Body of pancreas (tissue), 4 donors: Measurements from ENCODE around the gene CCDC127. TPM values are rescaled to one million over a fixed set of nuclear protein-coding genes. Genes with fewer than 3 reads are reported as not detected.

ENCODE experiments used
- ATAC-seq: fragments of 150-250 bp; one replicate; pipeline ENCODE4 v1.9.1; 2016
- DNase-seq, 4 donors: peaks; one replicate each; pipeline ENCODE4 v3.0.0-alpha.2; 2019
- H3K27ac ChIP-seq, 4 donors: fragments of 200-600 bp; sonication (generic); 1 replicate in 3 of 4; 2 replicates in 1 of 4; pipeline versions ENCODE4 v1.5.1 to v1.6.1; 2016 to 2019; ENCODE audit warnings: mild to moderate bottlenecking in 1 of 4, mixed read lengths in 1 of 4, moderate library complexity in 1 of 4
- H3K27me3 ChIP-seq, 2 donors: fragments of 200-600 bp; sonication (generic); one replicate each; pipeline ENCODE4 v1.6.0; 2016; ENCODE audit warnings: mild to moderate bottlenecking in 1 of 2
- H3K36me3 ChIP-seq, 2 donors: fragments of 200-600 bp; sonication (generic); replicated peaks in 1 of 2; 2 replicates each; pipeline ENCODE4 v1.5.1; 2016; ENCODE audit warnings: low read depth in 2 of 2; ENCODE audit not compliant: insufficient read depth in 1 of 2
- H3K4me1 ChIP-seq: fragments of 200-600 bp; sonication (generic); one replicate; pipeline ENCODE4 v1.6.0; 2016
- H3K4me3 ChIP-seq, 2 donors: fragments of 200-600 bp; sonication (generic); 1 replicate in 1 of 2; 2 replicates in 1 of 2; pipeline ENCODE4 v1.5.1; 2016 to 2019
- H3K9me3 ChIP-seq, 3 donors: fragments of 200-600 bp; sonication (generic); 1 replicate in 2 of 3; 2 replicates in 1 of 3; pipeline ENCODE4 v1.5.1; 2016
- POLR2A ChIP-seq, 3 donors: fragments of 450-650 bp; IDR thresholded peaks; one replicate each; pipeline ENCODE4 v1.6.1; 2016; ENCODE audit warnings: antibody characterized with exemption in 3 of 3, mild to moderate bottlenecking in 2 of 3
- WGBS, 2 donors: methylation state at CpG; one replicate each; pipeline ENCODE4 v1.1.5; 2017; 5-methylcytosine and 5-hydroxymethylcytosine counted together
- intact Hi-C: fragments of 100-400 bp; cut with DNase I; formaldehyde crosslinking; loops from one replicate; pipeline ENCODE4 v1.15.1; 2023
- total RNA-seq, 2 donors: library from RNA; depleted of rRNA; stranded (reverse); fragments of >200 nt; gene quantifications; one replicate each; pipeline ENCODE4 v1.1.0, GENCODE V29; 2016
- TF ChIP-seq, protein P1 (sequence below), 7 experiments: fragments of 450-650 bp in 4 of 7; fragments of 200-600 bp in 3 of 7; sonication (generic) in 3 of 7; IDR thresholded peaks; one replicate each; pipeline ENCODE4 v1.5.1; 2016 to 2019; ENCODE audit warnings: antibody characterized with exemption in 7 of 7

CCDC127 gene
- total RNA-seq, 2 donors from 2014 or later = 3.9 to 4.0 TPM

DNA sequence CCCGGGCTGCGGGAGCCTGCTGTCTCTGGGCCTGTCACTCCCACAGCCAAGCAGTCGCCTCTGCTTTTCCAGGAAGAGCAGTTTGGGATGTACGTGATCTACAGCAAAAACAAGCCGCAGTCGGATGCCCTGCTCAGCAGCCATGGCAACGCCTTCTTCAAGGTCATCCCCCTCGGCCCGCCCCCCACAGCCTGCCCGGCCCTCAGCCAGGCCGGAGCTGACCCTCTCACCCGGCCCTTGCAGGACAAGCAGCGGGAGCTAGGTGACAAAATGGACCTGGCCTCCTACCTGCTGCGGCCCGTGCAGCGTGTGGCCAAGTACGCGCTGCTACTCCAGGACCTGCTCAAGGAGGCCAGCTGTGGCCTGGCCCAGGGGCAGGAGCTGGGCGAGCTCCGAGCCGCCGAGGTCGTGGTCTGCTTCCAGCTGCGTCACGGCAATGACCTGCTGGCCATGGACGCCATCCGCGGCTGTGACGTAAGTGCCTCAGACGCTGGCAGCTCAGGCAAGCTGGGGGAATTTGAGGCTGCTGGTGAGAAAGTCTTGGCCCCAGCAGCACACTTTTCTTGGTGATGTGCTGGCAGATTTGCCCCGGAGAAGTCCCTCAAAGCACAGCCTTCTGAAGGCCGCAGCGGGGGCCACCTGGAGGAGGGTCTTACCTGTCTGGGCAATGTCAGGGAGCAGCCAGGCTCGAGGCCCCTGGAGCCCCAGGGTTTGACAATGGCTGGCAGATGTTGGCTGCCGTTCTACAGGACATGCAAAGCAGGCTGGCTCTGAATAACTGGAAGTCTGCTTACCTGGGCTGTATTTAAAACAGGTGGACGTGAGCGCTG, 46.8 kb downstream of the CCDC127 start:
- 41 to 71% methylated on average over 5 to 37 of the region's 37 CpGs for WGBS, 2 donors
- H3K4me1 ChIP-seq = no peaks in the 10 kb centered on the region
- H3K36me3 ChIP-seq = no peaks in the 10 kb centered on the region
- intact Hi-C loops = no loop called here
- H3K4me3 ChIP-seq = no peak overlapping the region
- H3K9me3 ChIP-seq = no peaks in the 10 kb centered on the region
- ATAC-seq (no peak), DNase-seq (no peak)
- H3K27ac ChIP-seq = no peak overlapping the region
- no peak for TF ChIP-seq POLR2A (IDR thresholded peaks at IDR 0.05)
- TF ChIP-seq, protein P1, sequence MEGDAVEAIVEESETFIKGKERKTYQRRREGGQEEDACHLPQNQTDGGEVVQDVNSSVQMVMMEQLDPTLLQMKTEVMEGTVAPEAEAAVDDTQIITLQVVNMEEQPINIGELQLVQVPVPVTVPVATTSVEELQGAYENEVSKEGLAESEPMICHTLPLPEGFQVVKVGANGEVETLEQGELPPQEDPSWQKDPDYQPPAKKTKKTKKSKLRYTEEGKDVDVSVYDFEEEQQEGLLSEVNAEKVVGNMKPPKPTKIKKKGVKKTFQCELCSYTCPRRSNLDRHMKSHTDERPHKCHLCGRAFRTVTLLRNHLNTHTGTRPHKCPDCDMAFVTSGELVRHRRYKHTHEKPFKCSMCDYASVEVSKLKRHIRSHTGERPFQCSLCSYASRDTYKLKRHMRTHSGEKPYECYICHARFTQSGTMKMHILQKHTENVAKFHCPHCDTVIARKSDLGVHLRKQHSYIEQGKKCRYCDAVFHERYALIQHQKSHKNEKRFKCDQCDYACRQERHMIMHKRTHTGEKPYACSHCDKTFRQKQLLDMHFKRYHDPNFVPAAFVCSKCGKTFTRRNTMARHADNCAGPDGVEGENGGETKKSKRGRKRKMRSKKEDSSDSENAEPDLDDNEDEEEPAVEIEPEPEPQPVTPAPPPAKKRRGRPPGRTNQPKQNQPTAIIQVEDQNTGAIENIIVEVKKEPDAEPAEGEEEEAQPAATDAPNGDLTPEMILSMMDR (IDR thresholded peaks at IDR 0.05) = no peak
- no peaks in the 10 kb centered on the region for H3K27me3 ChIP-seq

GRCh38 chr5:169728-170094, 48.2 kb downstream of the CCDC127 start:
- intact Hi-C loops = no loop called here
- ATAC-seq = no peak
- H3K4me3 ChIP-seq = no peak overlapping the region
- no peak overlapping the region for H3K27ac ChIP-seq
- DNase-seq = no peak
- H3K27me3 ChIP-seq = no peaks in the 10 kb centered on the region
- H3K9me3 ChIP-seq = no peaks in the 10 kb centered on the region
- WGBS, 2 donors = 63 to 75% methylated on average over 7 to 12 of the region's 12 CpGs
- H3K4me1 ChIP-seq = no peaks in the 10 kb centered on the region
- no peak for TF ChIP-seq POLR2A (IDR thresholded peaks at IDR 0.05)
- TF ChIP-seq, protein P1 (IDR thresholded peaks at IDR 0.05) = no peak
- H3K36me3 ChIP-seq = no peaks in the 10 kb centered on the region

DNA sequence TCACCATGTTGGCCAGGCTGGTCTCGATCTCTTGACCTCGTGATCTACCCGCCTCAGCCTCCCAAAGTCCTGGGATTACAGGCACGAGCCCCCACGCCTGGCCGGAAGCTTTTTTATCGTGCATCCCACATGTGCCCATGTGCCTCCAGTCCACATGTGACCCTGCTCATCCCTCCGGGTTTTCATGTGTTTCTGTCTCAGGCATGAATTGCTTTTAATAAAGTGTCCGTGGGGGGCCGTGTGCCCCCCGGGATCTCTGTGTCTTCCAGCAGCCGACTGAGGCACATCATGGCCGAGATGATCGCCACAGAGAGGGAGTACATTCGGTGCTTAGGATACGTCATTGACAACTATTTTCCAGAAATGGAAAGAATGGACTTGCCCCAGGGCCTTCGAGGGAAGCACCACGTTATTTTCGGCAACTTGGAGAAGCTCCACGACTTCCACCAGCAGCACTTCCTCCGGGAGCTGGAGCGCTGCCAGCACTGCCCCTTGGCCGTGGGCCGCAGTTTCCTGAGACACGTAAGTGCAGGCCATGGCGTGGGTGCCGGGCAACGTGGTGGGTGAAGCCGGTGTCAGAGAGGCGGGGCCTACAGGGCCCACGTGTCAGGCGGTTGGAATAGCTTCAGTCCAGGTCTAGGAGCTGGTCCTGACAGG, 48.8 kb downstream of the CCDC127 start:
- H3K36me3 ChIP-seq = no peaks in the 10 kb centered on the region
- DNase-seq = peak; percentile 13 to 41 (median 30)
- TF ChIP-seq POLR2A (IDR thresholded peaks at IDR 0.05) = no peak
- TF ChIP-seq, protein P1 (IDR thresholded peaks at IDR 0.05) = no peak
- peak; percentile 52 for ATAC-seq
- H3K4me1 ChIP-seq = no peaks in the 10 kb centered on the region
- intact Hi-C loops = no loop called here
- H3K27me3 ChIP-seq = no peaks in the 10 kb centered on the region
- no peaks in the 10 kb centered on the region for H3K9me3 ChIP-seq
- WGBS, 2 donors = 76 to 78% methylated on average over 19 to 32 of the region's 32 CpGs
- H3K4me3 ChIP-seq = no peak overlapping the region
- H3K27ac ChIP-seq = peak overlapping the region in 1 of 4 donors; percentile 36

DNA sequence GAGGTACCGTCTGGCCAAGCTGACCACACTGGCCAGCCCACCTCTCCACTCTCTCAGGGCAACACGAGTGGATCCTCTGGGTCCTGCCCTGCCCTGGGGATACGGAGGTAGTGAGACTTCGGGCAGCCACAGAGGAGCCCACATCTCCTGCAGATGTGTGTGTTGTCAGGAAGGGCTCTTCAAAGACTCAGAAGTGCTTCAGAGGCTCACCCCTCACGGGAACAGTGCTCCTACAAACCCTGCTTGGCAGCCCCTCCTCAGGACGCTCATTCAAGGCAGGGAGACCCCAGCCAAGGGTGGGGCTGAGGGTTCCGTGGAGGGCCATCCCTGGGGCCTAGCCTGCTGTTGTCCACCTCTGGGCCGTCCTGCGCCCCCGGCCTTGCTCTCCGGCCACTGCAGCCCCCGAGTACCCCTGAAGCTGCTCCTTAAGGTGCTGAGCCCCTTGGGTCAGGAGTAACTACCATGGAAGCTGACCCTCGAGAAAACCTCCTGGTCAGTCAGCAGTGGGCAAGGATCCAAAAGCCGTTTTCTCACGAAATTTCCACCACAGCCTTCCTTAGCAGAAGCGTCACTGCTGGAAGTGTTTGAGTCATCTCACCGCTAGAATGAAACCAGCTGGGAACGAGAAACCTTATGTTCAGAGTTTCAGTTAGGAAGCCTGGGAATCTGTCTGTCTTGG, 49.8 kb downstream of the CCDC127 start:
- no peaks in the 10 kb centered on the region for H3K4me1 ChIP-seq
- no peaks in the 10 kb centered on the region for H3K27me3 ChIP-seq
- H3K36me3 ChIP-seq = no peaks in the 10 kb centered on the region
- no peak for ATAC-seq
- 62 to 82% methylated on average over 14 to 18 of the region's 18 CpGs for WGBS, 2 donors
- H3K27ac ChIP-seq = no peak overlapping the region
- intact Hi-C loops = no loop called here
- TF ChIP-seq, protein P1 (IDR thresholded peaks at IDR 0.05) = no peak
- TF ChIP-seq POLR2A (IDR thresholded peaks at IDR 0.05) = no peak
- DNase-seq = no peak
- H3K4me3 ChIP-seq = no peak overlapping the region
- H3K9me3 ChIP-seq = no peaks in the 10 kb centered on the region
